ENCODE data around the gene IRS2. TPM values are rescaled to one million over a fixed set of nuclear protein-coding genes. Genes with fewer than 3 reads are reported as not detected.

Gene IRS2
- total RNA-seq, 5 donors from 2014 or later (not counting 1 experiment from before 2014, with no cell fraction given): 22.1 to 95.7 (median 25.7) TPM

DNA sequence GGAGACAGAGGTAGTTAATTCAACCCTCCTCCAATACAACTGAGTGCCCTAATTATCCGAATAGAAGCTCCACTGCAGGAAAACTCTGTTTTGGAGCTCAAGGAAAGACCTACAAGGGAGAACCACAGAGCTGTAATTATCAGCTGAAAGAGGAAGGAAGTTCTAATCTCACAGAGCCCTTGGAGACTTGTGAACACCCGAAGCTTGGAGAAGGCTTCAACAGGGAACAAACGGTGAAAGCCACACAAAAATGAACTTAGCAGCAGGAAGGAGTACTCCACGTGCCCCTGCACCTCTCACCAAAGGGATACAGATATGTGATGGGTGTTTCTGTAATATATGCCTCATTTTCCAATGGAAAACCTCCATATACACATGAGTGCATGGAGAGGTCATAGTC lies 61.1 kb downstream of the IRS2 start:
- ChIA-PET CTCF (interaction anchor here in 1 of 2 donors (0.5 kb wide), 1 partner anchor 14 kb away, joined by 4 read pairs; no protein-coding TSS in a partner anchor), POLR2A (no interaction called here)
- no peaks in the 10 kb centered on the region for H3K36me3 Mint-ChIP-seq
- H3K27me3 Mint-ChIP-seq: peaks cover 7 to 26% of the 10 kb centered on the region in 2 donors
- no peaks in the 10 kb centered on the region for H3K4me1 ChIP-seq (ENCODE audit: control insufficient read depth in 1 of 2, extremely low read depth in 1 of 2, insufficient read depth in 2 of 2, low read length in 2 of 2)
- no peaks in the 10 kb centered on the region for H3K9me3 Mint-ChIP-seq
- no peak overlapping the region for H3K27ac Mint-ChIP-seq
- H3K4me3 ChIP-seq (ENCODE audit: control insufficient read depth in 1 of 2, extremely low read depth in 1 of 2, low read length in 1 of 2): no peak overlapping the region
- no peaks in the 10 kb centered on the region for H3K9me3 ChIP-seq
- no peak for ATAC-seq (replicated peaks in 1 of 4)
- H3K27ac ChIP-seq (ENCODE audit: low read length): no peak overlapping the region
- peaks cover 0 to 2% (median 0%) of the 10 kb centered on the region in 3 donors for H3K4me1 Mint-ChIP-seq
- no peak overlapping the region for H3K4me3 Mint-ChIP-seq
- DNase-seq: no peak
- peaks cover 0 to 12% of the 10 kb centered on the region in 2 experiments for H3K27me3 ChIP-seq (replicated peaks in 1 of 2; ENCODE audit: control insufficient read depth in 2 of 2, extremely low read depth in 1 of 2, insufficient read depth in 2 of 2, low read length in 1 of 2)
- no peaks in the 10 kb centered on the region for H3K36me3 ChIP-seq (ENCODE audit: control insufficient read depth in 2 of 2, extremely low read depth in 1 of 2, insufficient read depth in 1 of 2, low read length in 1 of 2)
- no CpG with 5 or more reads among the region's 4 CpGs for WGBS (ENCODE audit: insufficient coverage)

DNA sequence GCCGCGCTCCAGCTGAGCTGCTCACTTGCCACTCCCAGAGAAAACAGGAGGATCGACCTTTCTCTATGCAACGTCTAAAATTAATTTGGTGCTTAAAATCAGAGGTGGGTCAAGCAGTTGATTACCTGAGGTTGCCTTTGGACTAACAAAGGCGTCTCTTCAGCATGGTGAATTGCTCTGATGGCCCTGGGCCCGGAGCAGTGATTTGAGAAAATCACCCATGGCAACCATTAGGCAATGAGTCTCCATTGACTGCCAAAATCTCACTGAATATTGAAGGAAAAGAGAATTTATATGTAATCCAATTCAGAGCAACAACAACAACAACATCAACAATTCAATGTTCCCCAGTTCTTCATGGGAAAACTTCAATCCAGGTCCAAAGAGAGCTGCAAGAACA lies 61.8 kb downstream of the IRS2 start:
- ATAC-seq (replicated peaks in 1 of 4): no peak
- H3K4me3 ChIP-seq (ENCODE audit: control insufficient read depth in 1 of 2, extremely low read depth in 1 of 2, low read length in 1 of 2): no peak overlapping the region

DNA sequence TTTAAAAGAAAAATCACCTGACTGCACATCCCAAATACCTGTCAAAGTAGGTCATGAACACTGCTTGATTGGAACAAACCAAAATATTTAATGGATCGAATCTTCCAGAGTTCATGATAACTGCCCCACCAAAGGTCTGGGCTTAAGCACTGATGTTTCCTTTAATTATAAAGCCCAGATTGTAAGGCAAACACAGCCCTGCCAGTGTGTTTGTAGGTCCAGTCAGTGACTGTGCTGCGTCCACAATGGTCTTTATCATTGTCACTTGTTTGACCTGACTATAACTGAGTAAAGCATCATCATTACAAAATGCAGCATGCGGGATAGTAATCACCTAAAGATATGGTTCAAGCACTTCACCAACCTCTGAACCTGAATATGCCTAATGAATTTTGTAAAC lies 63.3 kb downstream of the IRS2 start:
- H3K9me3 ChIP-seq: no peaks in the 10 kb centered on the region
- DNase-seq (no peak), ATAC-seq (replicated peaks in 1 of 4) (no peak)
- H3K27me3 ChIP-seq (replicated peaks in 1 of 2; ENCODE audit: control insufficient read depth in 2 of 2, extremely low read depth in 1 of 2, insufficient read depth in 2 of 2, low read length in 1 of 2): peaks cover 0 to 9% of the 10 kb centered on the region in 2 experiments
- peaks cover 0 to 2% (median 0%) of the 10 kb centered on the region in 3 donors for H3K4me1 Mint-ChIP-seq
- H3K36me3 ChIP-seq (ENCODE audit: control insufficient read depth in 2 of 2, extremely low read depth in 1 of 2, insufficient read depth in 1 of 2, low read length in 1 of 2): no peaks in the 10 kb centered on the region
- peaks cover 4 to 16% of the 10 kb centered on the region in 2 donors for H3K27me3 Mint-ChIP-seq
- H3K4me3 ChIP-seq (ENCODE audit: control insufficient read depth in 1 of 2, extremely low read depth in 1 of 2, low read length in 1 of 2): no peak overlapping the region
- H3K9me3 Mint-ChIP-seq: no peaks in the 10 kb centered on the region
- ChIA-PET POLR2A (no interaction called here), CTCF (interaction anchor here in 1 of 2 donors (0.6 kb wide), 1 partner anchor 64 kb away, joined by 3 read pairs; no protein-coding TSS in a partner anchor)
- no peaks in the 10 kb centered on the region for H3K4me1 ChIP-seq (ENCODE audit: control insufficient read depth in 1 of 2, extremely low read depth in 1 of 2, insufficient read depth in 2 of 2, low read length in 2 of 2)
- H3K36me3 Mint-ChIP-seq: no peaks in the 10 kb centered on the region
- H3K27ac ChIP-seq (ENCODE audit: low read length): no peak overlapping the region
- H3K4me3 Mint-ChIP-seq: no peak overlapping the region
- 89% methylated on average over 1 of the region's 3 CpGs for WGBS (ENCODE audit: insufficient coverage)
- no peak overlapping the region for H3K27ac Mint-ChIP-seq

More for the DNA sequence above, 61.8 kb downstream of the IRS2 start:
- Histone ChIP-seq H3K36me3 (ENCODE audit: control insufficient read depth in 2 of 2, extremely low read depth in 1 of 2, insufficient read depth in 1 of 2, low read length in 1 of 2) (no peaks in the 10 kb centered on the region), H3K27ac (ENCODE audit: low read length) (no peak overlapping the region), H3K4me1 (ENCODE audit: control insufficient read depth in 1 of 2, extremely low read depth in 1 of 2, insufficient read depth in 2 of 2, low read length in 2 of 2) (no peaks in the 10 kb centered on the region), H3K9me3 (no peaks in the 10 kb centered on the region), H3K27me3 (replicated peaks in 1 of 2; ENCODE audit: control insufficient read depth in 2 of 2, extremely low read depth in 1 of 2, insufficient read depth in 2 of 2, low read length in 1 of 2) (peaks cover 0 to 12% of the 10 kb centered on the region in 2 experiments)
- WGBS (ENCODE audit: insufficient coverage): 33% methylated on average over 2 of the region's 6 CpGs
- Mint-ChIP-seq H3K4me3 (no peak overlapping the region), H3K27ac (no peak overlapping the region), H3K4me1 (peaks cover 0 to 3% (median 0%) of the 10 kb centered on the region in 3 donors), H3K9me3 (no peaks in the 10 kb centered on the region), H3K27me3 (peaks cover 6 to 25% of the 10 kb centered on the region in 2 donors), H3K36me3 (no peaks in the 10 kb centered on the region)
- DNase-seq: no peak
- ChIA-PET CTCF (no interaction called here), POLR2A (no interaction called here)

DNA sequence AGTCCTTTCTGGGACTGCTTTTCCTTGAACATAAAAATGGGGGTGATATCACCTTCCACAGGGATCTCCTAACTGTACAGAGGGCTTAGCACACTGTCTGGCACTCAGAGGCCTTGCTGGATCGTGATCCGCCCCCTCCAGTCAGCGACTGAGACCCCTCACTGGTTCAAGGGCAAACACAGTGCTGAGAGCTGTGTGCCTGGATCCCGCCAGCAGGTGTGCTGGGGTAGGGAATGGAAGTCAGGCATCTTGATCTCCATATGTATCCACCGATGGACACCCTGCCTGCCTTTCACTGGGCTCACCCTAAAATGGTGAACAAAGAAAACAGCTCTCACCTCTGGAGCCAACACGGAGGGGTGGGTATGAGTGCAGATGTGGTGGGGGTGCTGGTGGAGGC lies 64.3 kb downstream of the IRS2 start:
- CTCF ChIA-PET: no interaction called here
- WGBS (ENCODE audit: insufficient coverage): 90% methylated on average over 2 of the region's 6 CpGs

DNA sequence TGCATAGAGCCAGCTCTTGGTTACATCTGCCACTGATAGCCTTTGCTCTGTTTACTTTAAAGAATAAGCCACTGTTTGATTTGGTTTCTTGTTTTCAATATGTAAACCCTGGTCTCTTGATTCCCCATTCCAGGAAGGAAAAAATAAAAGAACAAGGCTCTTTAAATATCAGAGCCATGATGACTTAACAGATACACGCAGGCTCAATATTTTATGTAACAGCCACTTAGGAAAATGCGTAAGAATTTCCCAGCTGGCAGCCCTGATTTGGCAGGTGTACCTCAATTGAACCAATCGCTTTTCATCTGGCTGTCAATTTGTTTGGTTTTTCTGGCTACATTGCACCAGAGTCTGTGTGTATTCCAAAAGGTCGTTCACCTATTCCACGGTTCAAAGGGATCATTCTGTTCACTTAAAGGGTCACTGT lies 65.6 kb downstream of the IRS2 start:
- 100% methylated on average over 2 of the region's 5 CpGs for WGBS (ENCODE audit: insufficient coverage)
- peaks cover 7 to 8% of the 10 kb centered on the region in 2 donors for H3K27me3 Mint-ChIP-seq

More for the DNA sequence above, 64.3 kb downstream of the IRS2 start:
- Mint-ChIP-seq H3K4me1 (peaks cover 0 to 2% (median 0%) of the 10 kb centered on the region in 3 donors), H3K4me3 (no peak overlapping the region), H3K9me3 (no peaks in the 10 kb centered on the region), H3K36me3 (no peaks in the 10 kb centered on the region), H3K27me3 (peaks cover 4 to 9% of the 10 kb centered on the region in 2 donors), H3K27ac (no peak overlapping the region)
- peaks cover 0 to 11% of the 10 kb centered on the region in 2 experiments for H3K27me3 ChIP-seq (replicated peaks in 1 of 2; ENCODE audit: control insufficient read depth in 2 of 2, extremely low read depth in 1 of 2, insufficient read depth in 2 of 2, low read length in 1 of 2)
- no peak for DNase-seq
- POLR2A ChIA-PET: no interaction called here
- H3K9me3 ChIP-seq: no peaks in the 10 kb centered on the region
- H3K36me3 ChIP-seq (ENCODE audit: control insufficient read depth in 2 of 2, extremely low read depth in 1 of 2, insufficient read depth in 1 of 2, low read length in 1 of 2): no peaks in the 10 kb centered on the region
- no peak overlapping the region for H3K27ac ChIP-seq (ENCODE audit: low read length)
- no peak for ATAC-seq (replicated peaks in 1 of 4)
- no peak overlapping the region for H3K4me3 ChIP-seq (ENCODE audit: control insufficient read depth in 1 of 2, extremely low read depth in 1 of 2, low read length in 1 of 2)
- H3K4me1 ChIP-seq (ENCODE audit: control insufficient read depth in 1 of 2, extremely low read depth in 1 of 2, insufficient read depth in 2 of 2, low read length in 2 of 2): no peaks in the 10 kb centered on the region

DNA sequence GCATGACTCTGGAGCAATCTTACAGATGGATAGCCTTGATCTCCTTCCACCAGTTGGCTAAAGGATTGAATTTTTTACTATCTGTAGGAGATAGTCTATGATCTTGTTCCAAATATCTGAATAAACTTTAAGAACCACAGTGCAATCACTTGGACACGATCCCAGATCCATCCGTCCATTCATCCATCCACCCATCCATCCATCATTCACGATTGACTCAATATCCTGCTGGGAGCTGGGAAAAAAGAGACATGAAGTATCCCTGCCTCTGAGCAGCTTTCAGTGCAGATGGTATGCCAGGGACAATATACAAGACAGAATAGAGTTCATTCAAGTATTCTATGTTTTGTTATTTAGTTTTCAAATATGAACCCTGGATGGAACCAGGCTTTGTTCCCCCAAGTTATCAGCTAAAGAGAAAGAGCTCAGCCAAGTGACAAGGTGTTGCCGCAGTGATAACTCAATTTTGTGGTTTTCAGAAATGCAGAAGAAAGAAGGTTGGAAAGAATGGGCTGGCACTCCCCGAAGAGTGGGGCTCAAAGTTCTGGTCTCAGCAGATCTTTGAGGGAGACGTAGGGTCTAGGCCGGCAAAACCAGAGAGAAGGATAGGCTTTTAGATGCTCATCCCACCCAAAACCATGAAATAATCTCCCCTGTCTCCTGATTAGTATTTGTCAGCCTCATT lies 66.3 kb downstream of the IRS2 start:
- no peak overlapping the region for H3K27ac ChIP-seq (ENCODE audit: low read length)
- no peaks in the 10 kb centered on the region for H3K9me3 ChIP-seq
- H3K36me3 Mint-ChIP-seq: no peaks in the 10 kb centered on the region
- ChIA-PET CTCF (no interaction called here), POLR2A (no interaction called here)
- peaks cover 7 to 10% of the 10 kb centered on the region in 2 donors for H3K27me3 Mint-ChIP-seq
- no peak overlapping the region for H3K4me3 Mint-ChIP-seq
- H3K9me3 Mint-ChIP-seq: no peaks in the 10 kb centered on the region
- H3K36me3 ChIP-seq (ENCODE audit: control insufficient read depth in 2 of 2, extremely low read depth in 1 of 2, insufficient read depth in 1 of 2, low read length in 1 of 2): no peaks in the 10 kb centered on the region
- H3K4me3 ChIP-seq (ENCODE audit: control insufficient read depth in 1 of 2, extremely low read depth in 1 of 2, low read length in 1 of 2): no peak overlapping the region
- ATAC-seq (replicated peaks in 1 of 4) (no peak), DNase-seq (no peak)
- H3K4me1 ChIP-seq (ENCODE audit: control insufficient read depth in 1 of 2, extremely low read depth in 1 of 2, insufficient read depth in 2 of 2, low read length in 2 of 2): no peaks in the 10 kb centered on the region
- no peak overlapping the region for H3K27ac Mint-ChIP-seq
- peaks cover 0 to 12% of the 10 kb centered on the region in 2 experiments for H3K27me3 ChIP-seq (replicated peaks in 1 of 2; ENCODE audit: control insufficient read depth in 2 of 2, extremely low read depth in 1 of 2, insufficient read depth in 2 of 2, low read length in 1 of 2)
- H3K4me1 Mint-ChIP-seq: peaks cover 0 to 2% (median 0%) of the 10 kb centered on the region in 3 donors
- WGBS (ENCODE audit: insufficient coverage): 15% methylated on average over 2 of the region's 7 CpGs

More for the DNA sequence above, 65.6 kb downstream of the IRS2 start:
- DNase-seq (no peak), ATAC-seq (replicated peaks in 1 of 4) (no peak)
- H3K36me3 Mint-ChIP-seq: no peaks in the 10 kb centered on the region
- H3K36me3 ChIP-seq (ENCODE audit: control insufficient read depth in 2 of 2, extremely low read depth in 1 of 2, insufficient read depth in 1 of 2, low read length in 1 of 2): no peaks in the 10 kb centered on the region
- no peak overlapping the region for H3K27ac Mint-ChIP-seq
- peaks cover 0 to 11% of the 10 kb centered on the region in 2 experiments for H3K27me3 ChIP-seq (replicated peaks in 1 of 2; ENCODE audit: control insufficient read depth in 2 of 2, extremely low read depth in 1 of 2, insufficient read depth in 2 of 2, low read length in 1 of 2)
- H3K9me3 Mint-ChIP-seq: no peaks in the 10 kb centered on the region
- H3K4me3 Mint-ChIP-seq: no peak overlapping the region
- POLR2A ChIA-PET: no interaction called here
- CTCF ChIA-PET: interaction anchor here in 1 of 2 donors (0.6 kb wide), 1 partner anchor 119 kb away, joined by 3 read pairs; no protein-coding TSS in a partner anchor
- H3K4me1 Mint-ChIP-seq: peaks cover 0 to 2% (median 0%) of the 10 kb centered on the region in 3 donors
- no peaks in the 10 kb centered on the region for H3K4me1 ChIP-seq (ENCODE audit: control insufficient read depth in 1 of 2, extremely low read depth in 1 of 2, insufficient read depth in 2 of 2, low read length in 2 of 2)
- no peak overlapping the region for H3K27ac ChIP-seq (ENCODE audit: low read length)
- no peaks in the 10 kb centered on the region for H3K9me3 ChIP-seq
- H3K4me3 ChIP-seq (ENCODE audit: control insufficient read depth in 1 of 2, extremely low read depth in 1 of 2, low read length in 1 of 2): no peak overlapping the region

All from T-cell (primary cell).